H1 (cell line): ENCODE data around the gene GTF2IRD1. TPM values are rescaled to one million over a fixed set of nuclear protein-coding genes. Genes with fewer than 3 reads are reported as not detected.

Experiments used
- CTCF ChIA-PET: fragments of 300-600 bp; sonication (Branson Sonifier 250); formaldehyde crosslinking; loops from one replicate; lab custom pipeline; 2021; ENCODE audit not compliant: partially characterized antibody; lab: Charles Lee
- POLR2A ChIA-PET: fragments of 300-600 bp; sonication (Branson Sonifier 250); formaldehyde crosslinking; loops from one replicate; lab custom pipeline; 2021; ENCODE audit warnings: inconsistent platforms; ENCODE audit not compliant: partially characterized antibody; lab: Charles Lee
- DNase-seq, 2 experiments: peaks; one replicate each; pipeline versions ENCODE4 v3.0.0 to v3.0.0-alpha.2; 2010 to 2022; ENCODE audit warnings: low spot score in 2 of 2, low read depth in 1 of 2, mixed read lengths in 1 of 2
- FAIRE-seq: peaks from 2 replicates; lab custom pipeline; 2011; peaks lifted over from hg19 to GRCh38; lab: Jason Lieb, UNC
- H2AFZ ChIP-seq: 2 replicates; pipeline ENCODE4 v1.8.1; 2012; ENCODE audit warnings: low read length, inconsistent platforms
- H2AK5ac ChIP-seq: 2 replicates; pipeline ENCODE4 v1.6.1; 2013; ENCODE audit warnings: low read depth, low read length
- H2BK120ac ChIP-seq: replicated peaks from 2 replicates; pipeline ENCODE3; 2013; ENCODE audit warnings: low read depth, low read length, inconsistent platforms
- H2BK12ac ChIP-seq: 2 replicates; pipeline ENCODE4 v1.6.1; 2013; ENCODE audit warnings: low read depth, low read length
- H2BK15ac ChIP-seq: 2 replicates; pipeline ENCODE4 v1.6.1; 2013; ENCODE audit warnings: low read length
- H2BK20ac ChIP-seq: 2 replicates; pipeline ENCODE4 v1.6.1; 2013; ENCODE audit warnings: low read length
- H2BK5ac ChIP-seq: 2 replicates; pipeline ENCODE4 v1.6.1; 2013; ENCODE audit warnings: low read depth, low read length
- H3K14ac ChIP-seq: 2 replicates; pipeline ENCODE4 v1.6.1; 2013; ENCODE audit warnings: inconsistent platforms; ENCODE audit not compliant: insufficient read length
- H3K18ac ChIP-seq: 2 replicates; pipeline ENCODE4 v1.6.1; 2013; ENCODE audit warnings: low read length; ENCODE audit errors: extremely low read depth
- H3K23ac ChIP-seq: 2 replicates; pipeline ENCODE4 v1.6.1; 2013; ENCODE audit warnings: inconsistent platforms; ENCODE audit not compliant: insufficient read length
- H3K23me2 ChIP-seq: 2 replicates; pipeline ENCODE4 v1.6.1; 2013; ENCODE audit warnings: low read depth, low read length
- H3K27ac ChIP-seq: 2 replicates; pipeline ENCODE4 v1.6.1; 2011; ENCODE audit warnings: low read depth, low read length, inconsistent platforms
- H3K27me3 ChIP-seq, 4 experiments: replicated peaks in 1 of 4; 1 replicate in 1 of 4; 2 replicates in 3 of 4; pipeline versions ENCODE4 v1.6.1 to v1.8.1; 2011 to 2013; ENCODE audit warnings: low read length in 3 of 4, mild to moderate bottlenecking in 3 of 4, inconsistent platforms in 2 of 4, mixed read lengths in 2 of 4, moderate library complexity in 1 of 4; ENCODE audit not compliant: control insufficient read depth in 3 of 4, insufficient read depth in 3 of 4; ENCODE audit errors: extremely low read depth in 1 of 4
- H3K36me3 ChIP-seq, 4 experiments: 2 replicates each; pipeline versions ENCODE4 v1.6.1 to v1.8.1; 2011 to 2013; ENCODE audit warnings: mild to moderate bottlenecking in 4 of 4, low read length in 3 of 4, moderate library complexity in 2 of 4, control low read depth in 1 of 4, inconsistent platforms in 1 of 4; ENCODE audit not compliant: insufficient read depth in 4 of 4, control insufficient read depth in 2 of 4
- H3K4ac ChIP-seq: replicated peaks from 2 replicates; pipeline ENCODE3; 2013; ENCODE audit warnings: low read length, low read depth, mixed read lengths, inconsistent platforms; ENCODE audit not compliant: insufficient read length
- H3K4me1 ChIP-seq, 4 experiments: replicated peaks in 1 of 4; 1 replicate in 1 of 4; 2 replicates in 3 of 4; pipeline versions ENCODE4 v1.6.1 to v1.8.1; 2011 to 2013; ENCODE audit warnings: low read length in 3 of 4, inconsistent platforms in 2 of 4, mixed read lengths in 1 of 4; ENCODE audit not compliant: insufficient read depth in 4 of 4, control insufficient read depth in 3 of 4
- H3K4me2 ChIP-seq, 2 experiments: 2 replicates each; pipeline versions ENCODE4 v1.6.1 to v1.8.1; 2011 to 2013; ENCODE audit warnings: low read depth in 2 of 2, low read length in 2 of 2, control low read depth in 1 of 2, inconsistent platforms in 1 of 2, mild to moderate bottlenecking in 1 of 2; ENCODE audit not compliant: insufficient read depth in 1 of 2
- H3K4me3 ChIP-seq, 4 experiments: fragments of 200-600, 300-600 bp in 1 of 4; sonication (generic), shearing (Covaris generic), sonication (Bioruptor Twin) in 1 of 4; 2 replicates each; pipeline versions ENCODE4 v1.5.1 to v1.8.1; 2011 to 2016; ENCODE audit warnings: low read length in 4 of 4, low read depth in 3 of 4, control low read depth in 2 of 4, inconsistent platforms in 2 of 4, mild to moderate bottlenecking in 2 of 4, mixed read lengths in 1 of 4, moderate library complexity in 1 of 4; ENCODE audit not compliant: insufficient read depth in 2 of 4; ENCODE audit errors: extremely low read depth in 1 of 4
- H3K56ac ChIP-seq: replicated peaks from 2 replicates; pipeline ENCODE3; 2013; ENCODE audit warnings: low read depth, mild to moderate bottlenecking, mixed read lengths, low read length, inconsistent platforms; ENCODE audit not compliant: insufficient read length
- H3K79me1 ChIP-seq: 2 replicates; pipeline ENCODE4 v1.6.1; 2013; ENCODE audit warnings: low read depth, low read length, control low read depth
- H3K79me2 ChIP-seq, 2 experiments: 2 replicates each; pipeline versions ENCODE4 v1.6.1 to v1.8.1; 2012 to 2013; ENCODE audit warnings: low read length in 2 of 2, mild to moderate bottlenecking in 2 of 2, inconsistent platforms in 1 of 2; ENCODE audit not compliant: insufficient read depth in 2 of 2, control insufficient read depth in 1 of 2
- H3K9ac ChIP-seq, 4 experiments: replicated peaks in 1 of 4; 1 replicate in 1 of 4; 2 replicates in 3 of 4; pipeline versions ENCODE4 v1.6.1 to v1.8.1; 2011 to 2013; ENCODE audit warnings: low read depth in 3 of 4, low read length in 3 of 4, control low read depth in 2 of 4, mild to moderate bottlenecking in 2 of 4, moderate library complexity in 2 of 4, inconsistent platforms in 1 of 4; ENCODE audit errors: extremely low read depth in 1 of 4
- H3K9me3 ChIP-seq, 2 experiments: 2 replicates each; pipeline versions ENCODE4 v1.6.1 to v1.8.1; 2012 to 2013; ENCODE audit warnings: mild to moderate bottlenecking in 2 of 2, moderate library complexity in 2 of 2, control low read depth in 1 of 2, inconsistent platforms in 1 of 2, low read depth in 1 of 2, low read length in 1 of 2, mixed read lengths in 1 of 2; ENCODE audit not compliant: insufficient read depth in 2 of 2
- H4K20me1 ChIP-seq, 2 experiments: replicated peaks in 1 of 2; 2 replicates each; pipeline versions ENCODE3 to v1.8.1; 2011 to 2013; ENCODE audit warnings: inconsistent platforms in 2 of 2, low read length in 2 of 2, mild to moderate bottlenecking in 1 of 2; ENCODE audit not compliant: insufficient read depth in 2 of 2, control insufficient read depth in 1 of 2
- H4K5ac ChIP-seq: 2 replicates; pipeline ENCODE4 v1.6.1; 2013; ENCODE audit warnings: low read length, low read depth, mixed read lengths, inconsistent platforms; ENCODE audit not compliant: insufficient read length
- H4K8ac ChIP-seq: 2 replicates; pipeline ENCODE4 v1.8.0; 2013; ENCODE audit warnings: mild to moderate bottlenecking, moderate library complexity, low read length, inconsistent platforms; ENCODE audit not compliant: insufficient read depth; ENCODE audit errors: extremely low read depth
- H4K91ac ChIP-seq: replicated peaks from 2 replicates; pipeline ENCODE3; 2013; ENCODE audit warnings: low read length, mixed read lengths, inconsistent platforms; ENCODE audit not compliant: insufficient read length
- ASH2L ChIP-seq: fragments of 200-600, 300-600 bp; sonication (generic); IDR thresholded peaks from one replicate; pipeline ENCODE4 v1.7.1; 2017; ENCODE audit warnings: low read length
- CEBPB ChIP-seq: IDR thresholded peaks from 2 replicates; pipeline ENCODE4 v1.6.1; 2012; ENCODE audit warnings: low read depth, low read length
- EGR1 ChIP-seq: IDR thresholded peaks from 2 replicates; pipeline ENCODE4 v1.6.1; 2011; ENCODE audit warnings: low read depth, low read length, borderline replicate concordance
- GABPA ChIP-seq: IDR thresholded peaks from 2 replicates; pipeline ENCODE4 v1.6.1; 2011; ENCODE audit warnings: mild to moderate bottlenecking, low read length, moderate library complexity, borderline replicate concordance; ENCODE audit not compliant: insufficient read depth
- HDAC2 ChIP-seq, 2 experiments: fragments of 300-600 bp in 1 of 2; sonication (generic) in 1 of 2; IDR thresholded peaks; 2 replicates each; pipeline ENCODE4 v1.6.1; 2011 to 2012; ENCODE audit warnings: low read depth in 2 of 2, low read length in 2 of 2, mild to moderate bottlenecking in 2 of 2, moderate library complexity in 2 of 2, borderline replicate concordance in 1 of 2, inconsistent platforms in 1 of 2
- KDM5A ChIP-seq: fragments of 200-600 bp; IDR thresholded peaks from 2 replicates; pipeline ENCODE4 v1.7.1; 2012; ENCODE audit warnings: mild to moderate bottlenecking, low read length, inconsistent platforms, mixed read lengths
- POLR2A ChIP-seq, 2 experiments: IDR thresholded peaks; 1 replicate in 1 of 2; 2 replicates in 1 of 2; pipeline ENCODE4 v1.6.1; 2011; ENCODE audit warnings: low read depth in 2 of 2, low read length in 2 of 2, mild to moderate bottlenecking in 2 of 2; ENCODE audit errors: control extremely low read depth in 1 of 2
- RBBP5 ChIP-seq: IDR thresholded peaks from 2 replicates; pipeline ENCODE4 v1.7.1; 2012; ENCODE audit warnings: low read depth, mild to moderate bottlenecking, inconsistent platforms, low read length, moderate library complexity, borderline replicate concordance
- SIN3A ChIP-seq, 2 experiments: IDR thresholded peaks in 1 of 2; conservative IDR thresholded peaks in 1 of 2; 2 replicates each; pipeline ENCODE4 v1.6.1; 2011 to 2012; ENCODE audit warnings: low read length in 2 of 2, improper control_type of control experiment in 1 of 2, low read depth in 1 of 2, mild to moderate bottlenecking in 1 of 2
- TAF1 ChIP-seq: IDR thresholded peaks from 2 replicates; pipeline ENCODE4 v1.6.1; 2011; ENCODE audit warnings: mild to moderate bottlenecking, low read depth, low read length
- TBP ChIP-seq: IDR thresholded peaks from 2 replicates; pipeline ENCODE4 v1.6.1; 2011; ENCODE audit warnings: low read depth, low read length, improper control_type of control experiment
- WGBS, 2 experiments: shearing (Covaris generic) in 1 of 2; methylation state at CpG; one replicate each; pipeline versions ENCODE4 v1.1.6 to v1.1.7; 2013 to 2015; ENCODE audit warnings: low lambda C conversion rate in 2 of 2, mixed read lengths in 2 of 2, inconsistent platforms in 1 of 2, low coverage in 1 of 2, missing lambda C conversion rate in 1 of 2; ENCODE audit not compliant: insufficient replicate concordance in 2 of 2, insufficient coverage in 1 of 2, insufficient read length in 1 of 2; ENCODE audit errors: extremely low coverage in 1 of 2, missing lambda C conversion rate in 1 of 2; 5-methylcytosine and 5-hydroxymethylcytosine counted together
- polyA plus RNA-seq, 7 experiments: library from polyadenylated mRNA; depleted of rRNA in 3 of 7; stranded (reverse) in 5 of 7; unstranded in 2 of 7; fragments of >200 nt in 5 of 7; fragments of 200-250 nt in 2 of 7; gene quantifications; 1 replicate in 5 of 7; 2 replicates in 1 of 7; 4 replicates in 1 of 7; pipeline versions ENCODE4 v1.2.1 to v1.2.3, GENCODE V29; 2011 to 2013; ENCODE audit warnings: missing spikeins in 2 of 7, mixed read lengths in 2 of 7
- total RNA-seq: library from RNA; stranded (reverse); fragmentation: NEBNext Ultra II Directional; extraction: Animal tissue kit (Norgen Biotek cat#: 25700); gene quantifications from 2 replicates; pipeline ENCODE4 v1.2.1, GENCODE V29; 2021
- TF ChIP-seq, protein P1 (sequence below): IDR thresholded peaks from 2 replicates; pipeline ENCODE4 v1.6.1; 2011; ENCODE audit warnings: low read depth, mild to moderate bottlenecking, low read length; ENCODE audit not compliant: insufficient read depth

GTF2IRD1 gene
- total and polyA plus RNA-seq, 2 of the 8 experiments (the other 6 are each of a cell fraction or from before 2014, with no cell fraction given) = 27.4 to 45.4 TPM

DNA sequence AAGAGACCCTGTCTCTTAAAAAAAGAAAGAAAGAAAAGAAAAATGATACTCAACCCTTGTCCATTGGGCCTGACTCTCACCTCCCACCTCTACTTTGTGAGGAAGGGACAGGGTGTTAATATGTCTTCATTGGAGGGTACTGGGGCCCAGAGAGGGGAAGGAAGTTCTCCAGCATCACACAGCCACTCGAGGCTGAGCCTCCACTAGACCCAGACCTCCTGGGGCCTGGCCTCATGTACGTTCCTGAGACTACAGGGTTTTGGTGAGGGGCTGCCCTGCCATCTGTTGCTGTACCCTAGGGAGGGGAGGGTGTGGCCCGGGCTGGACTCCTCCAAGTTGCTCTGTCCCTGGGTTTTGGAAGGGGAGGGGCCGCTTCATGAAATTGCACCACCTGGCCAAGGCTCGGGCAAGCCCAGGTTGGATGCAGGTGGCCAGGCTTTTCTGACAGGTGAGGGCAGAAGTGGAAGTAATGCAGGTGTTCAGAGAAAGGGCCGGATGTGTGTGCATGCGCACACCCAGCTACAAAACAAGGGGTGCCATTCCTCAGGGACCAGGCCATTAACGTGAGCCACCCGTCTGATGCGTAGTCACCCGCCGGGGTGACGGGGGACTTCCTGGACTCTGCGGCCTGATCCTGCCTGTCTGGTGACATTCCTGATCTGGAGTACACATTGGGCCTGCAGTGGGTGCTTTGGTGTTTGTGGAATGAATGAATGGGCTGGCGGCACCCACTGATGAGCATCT, 21.7 kb downstream of the GTF2IRD1 start:
- WGBS, 2 experiments = 89% methylated on average over 15 of the region's 15 CpGs; no CpG with 5 or more reads in 1 of the 2 experiments
- peaks cover 8 to 53% of the 10 kb centered on the region in 2 experiments; a peak in 3 of 4 replicates for H3K79me2 ChIP-seq
- no peaks in the 10 kb centered on the region for H3K23me2 ChIP-seq
- no peak overlapping the region for H3K4me3 ChIP-seq
- FAIRE-seq (no peak), DNase-seq (no peak)
- no peak overlapping the region for H4K5ac ChIP-seq
- no peak overlapping the region for H3K4ac ChIP-seq
- H3K4me1 ChIP-seq = peaks cover 3 to 11% (median 5%) of the 10 kb centered on the region in 4 experiments; a peak in 5 of 7 replicates
- ChIA-PET CTCF (interaction anchor here (1.0 to 1.7 kb wide), 3 partner anchors 10 to 59 kb away, joined by 3 to 4 read pairs (median 3); no protein-coding TSS in a partner anchor), POLR2A (interaction anchor here (1.0 to 2.3 kb wide), 4 partner anchors 8 to 207 kb away, joined by 3 to 9 read pairs (median 4); no protein-coding TSS in a partner anchor)
- peaks cover 23% of the 10 kb centered on the region for H3K79me1 ChIP-seq
- H4K91ac ChIP-seq = no peak overlapping the region
- H4K20me1 ChIP-seq = peaks cover 8 to 19% of the 10 kb centered on the region in 2 experiments
- H3K36me3 ChIP-seq = no peaks in the 10 kb centered on the region
- no peak overlapping the region for H2AK5ac ChIP-seq
- no peak overlapping the region for H4K8ac ChIP-seq
- H3K27me3 ChIP-seq = no peaks in the 10 kb centered on the region
- no peak overlapping the region for H2BK5ac ChIP-seq
- no peak overlapping the region for H3K4me2 ChIP-seq
- H3K14ac ChIP-seq = no peak overlapping the region
- H3K27ac ChIP-seq = no peak overlapping the region
- H3K23ac ChIP-seq = no peak overlapping the region
- H2BK20ac ChIP-seq = no peak overlapping the region
- no peak overlapping the region for H2BK15ac ChIP-seq
- H2AFZ ChIP-seq = no peak overlapping the region
- H2BK12ac ChIP-seq = no peak overlapping the region
- no peak overlapping the region for H3K18ac ChIP-seq
- H3K56ac ChIP-seq = no peak overlapping the region
- H2BK120ac ChIP-seq = no peak overlapping the region
- H3K9me3 ChIP-seq = no peaks in the 10 kb centered on the region
- no peak overlapping the region for H3K9ac ChIP-seq
- TF ChIP-seq CEBPB = no peak
- TF ChIP-seq GABPA = no peak
- TF ChIP-seq, protein P1, sequence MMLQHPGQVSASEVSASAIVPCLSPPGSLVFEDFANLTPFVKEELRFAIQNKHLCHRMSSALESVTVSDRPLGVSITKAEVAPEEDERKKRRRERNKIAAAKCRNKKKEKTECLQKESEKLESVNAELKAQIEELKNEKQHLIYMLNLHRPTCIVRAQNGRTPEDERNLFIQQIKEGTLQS = no peak
- no peak for TF ChIP-seq RBBP5
- TF ChIP-seq KDM5A = no peak
- no peak for TF ChIP-seq HDAC2 (IDR thresholded peaks at IDR 0.05; ENCODE audit: borderline replicate concordance in 1 of 2, low read depth in 2 of 2, low read length in 2 of 2)
- no peak for TF ChIP-seq ASH2L
- no peak for TF ChIP-seq EGR1
- no peak for TF ChIP-seq POLR2A (IDR thresholded peaks at IDR 0.05; ENCODE audit: control extremely low read depth in 1 of 2, low read depth in 2 of 2, low read length in 2 of 2)
- TF ChIP-seq TBP = no peak
- TF ChIP-seq SIN3A (conservative IDR thresholded peaks at IDR 0.05 in 1 of 2, IDR thresholded peaks at IDR 0.05 in 1 of 2; ENCODE audit: low read depth in 1 of 2, low read length in 2 of 2) = no peak
- no peak for TF ChIP-seq TAF1
